ENCODE measurements around the gene H2BK1. TPM values are rescaled to one million over a fixed set of nuclear protein-coding genes. Genes with fewer than 3 reads are reported as not detected.

H2BK1 gene
- total RNA-seq, 2 experiments from 2014 or later, result not detected

GRCh38 chr7:151173386-151174245 lies 36.7 kb downstream of the H2BK1 start:
- Histone ChIP-seq H3K27me3 (ENCODE audit: control insufficient read depth in 1 of 2, insufficient read depth in 2 of 2, low read length in 2 of 2) (peaks cover 13 to 14% of the 10 kb centered on the region in 2 experiments), H3K36me3 (ENCODE audit: insufficient read depth, low read length) (no peaks in the 10 kb centered on the region)
- H3K27me3 Mint-ChIP-seq, result peaks cover 58% of the 10 kb centered on the region

GRCh38 chr7:151172273-151173141 lies 37.8 kb downstream of the H2BK1 start:
- Histone ChIP-seq H3K27ac (ENCODE audit: low read depth in 1 of 2, low read length in 2 of 2) (no peak overlapping the region), H3K4me3 (ENCODE audit: low read length) (no peak overlapping the region), H3K9me3 (ENCODE audit: control insufficient read depth in 1 of 2, insufficient read depth in 1 of 2, low read length in 2 of 2) (peaks cover 0 to 16% of the 10 kb centered on the region in 2 experiments), H3K4me1 (ENCODE audit: insufficient read depth, low read length) (peaks cover 23% of the 10 kb centered on the region), H3K27me3 (ENCODE audit: control insufficient read depth in 1 of 2, insufficient read depth in 2 of 2, low read length in 2 of 2) (peaks cover 18 to 21% of the 10 kb centered on the region in 2 experiments), H3K36me3 (ENCODE audit: insufficient read depth, low read length) (no peaks in the 10 kb centered on the region)
- peak; percentile 100 for TF ChIP-seq CTCF (IDR thresholded peaks at IDR 0.05)
- DNase-seq (peak; percentile 58 to 92 (median 75)), ATAC-seq (ENCODE audit: poor library complexity) (peak; percentile 86)
- ChIA-PET CTCF (interaction anchor here (0.9 to 1.0 kb wide), 2 partner anchors 10 to 15 kb away, joined by 4 read pairs; no protein-coding TSS in a partner anchor), POLR2A (no interaction called here)
- Mint-ChIP-seq H3K9me3 (no peaks in the 10 kb centered on the region), H3K27ac (no peak overlapping the region), H3K4me3 (no peak overlapping the region), H3K36me3 (ENCODE audit: low read depth) (no peaks in the 10 kb centered on the region), H3K4me1 (ENCODE audit: low read depth) (peaks cover 7% of the 10 kb centered on the region), H3K27me3 (peaks cover 64% of the 10 kb centered on the region)
- intact Hi-C loops (cut with DNase I, micrococcal nuclease), result loop anchor here (1.0 to 10.0 kb wide), 3 partner anchors 48 to 888 kb away; no protein-coding TSS in a partner anchor

More at GRCh38 chr7:151173386-151174245, 36.7 kb downstream of the H2BK1 start:
- no peak overlapping the region for H3K4me3 ChIP-seq (ENCODE audit: low read length)
- Mint-ChIP-seq H3K4me1 (ENCODE audit: low read depth) (peaks cover 2% of the 10 kb centered on the region), H3K4me3 (no peak overlapping the region), H3K9me3 (no peaks in the 10 kb centered on the region), H3K27ac (no peak overlapping the region), H3K36me3 (ENCODE audit: low read depth) (no peaks in the 10 kb centered on the region)
- CTCF ChIA-PET, result no interaction called here
- TF ChIP-seq CTCF (IDR thresholded peaks at IDR 0.05), result no peak
- peak in 1 of 14 experiments; percentile 24 for DNase-seq
- no peak overlapping the region for H3K27ac ChIP-seq (ENCODE audit: low read depth in 1 of 2, low read length in 2 of 2)
- intact Hi-C loops (cut with DNase I, micrococcal nuclease), result loop anchor here in 1 of 2 experiments (10.0 kb wide), 1 partner anchor 889 kb away; no protein-coding TSS in a partner anchor
- H3K4me1 ChIP-seq (ENCODE audit: insufficient read depth, low read length), result peaks cover 15% of the 10 kb centered on the region
- ATAC-seq (ENCODE audit: poor library complexity), result no peak
- POLR2A ChIA-PET, result no interaction called here
- H3K9me3 ChIP-seq (ENCODE audit: control insufficient read depth in 1 of 2, insufficient read depth in 1 of 2, low read length in 2 of 2), result peaks cover 0 to 16% of the 10 kb centered on the region in 2 experiments

- Mint-ChIP-seq H3K27me3 (peaks cover 46% of the 10 kb centered on the region), H3K9me3 (no peaks in the 10 kb centered on the region), H3K4me1 (ENCODE audit: low read depth) (peaks cover 13% of the 10 kb centered on the region), H3K36me3 (ENCODE audit: low read depth) (no peaks in the 10 kb centered on the region), H3K4me3 (peak overlapping the region; percentile 80), H3K27ac (no peak overlapping the region)
- peaks cover 38 to 42% of the 10 kb centered on the region in 2 experiments for H3K27me3 ChIP-seq (ENCODE audit: control insufficient read depth in 1 of 2, insufficient read depth in 2 of 2, low read length in 2 of 2)
- no peaks in the 10 kb centered on the region for H3K9me3 ChIP-seq (ENCODE audit: control insufficient read depth in 1 of 2, insufficient read depth in 1 of 2, low read length in 2 of 2)
- intact Hi-C loops (cut with DNase I, micrococcal nuclease), result loop anchor here (2.0 to 10.0 kb wide), 3 partner anchors 76 to 134 kb away; partner anchors contain the start of gene SMARCD3 (in 2 of the 2)
- POLR2A ChIA-PET, result no interaction called here
- ATAC-seq (ENCODE audit: poor library complexity), result no peak
- DNase-seq, result no peak
- no peaks in the 10 kb centered on the region for H3K36me3 ChIP-seq (ENCODE audit: insufficient read depth, low read length)
- no peak for TF ChIP-seq CTCF (IDR thresholded peaks at IDR 0.05)
- CTCF ChIA-PET, result interaction anchor here (1.0 to 1.3 kb wide), 3 partner anchors 38 to 75 kb away, joined by 3 to 4 read pairs (median 3); no protein-coding TSS in a partner anchor
- H3K27ac ChIP-seq (ENCODE audit: low read depth in 1 of 2, low read length in 2 of 2), result no peak overlapping the region
- H3K4me1 ChIP-seq (ENCODE audit: insufficient read depth, low read length), result peaks cover 27% of the 10 kb centered on the region
- no peak overlapping the region for H3K4me3 ChIP-seq (ENCODE audit: low read length)
Measured at GRCh38 chr7:151168787-151169162, 41.5 kb downstream of the H2BK1 start.

All from CD4-positive, alpha-beta T cell (primary cell).